ENCODE results near the gene GSN. TPM values are rescaled to one million over a fixed set of nuclear protein-coding genes. Genes with fewer than 3 reads are reported as not detected.
A peak's percentile ranks its signal among the peaks of the same experiment; 100 is the strongest.

The GSN gene
- total RNA-seq, 3 donors from 2014 or later: 1.3 to 2.0 (median 1.9) TPM

- DNase-seq (no peak), ATAC-seq (no peak)
- Mint-ChIP-seq H3K27me3 (ENCODE audit: low read depth) (no peaks in the 10 kb centered on the region), H3K4me3 (no peak overlapping the region), H3K4me1 (ENCODE audit: low read depth) (peaks cover 2% of the 10 kb centered on the region), H3K9me3 (no peaks in the 10 kb centered on the region), H3K36me3 (ENCODE audit: insufficient read depth) (peaks cover 14% of the 10 kb centered on the region)
Observed at GRCh38 chr9:121333950-121334773, 66.2 kb downstream of the GSN start.

GRCh38 chr9:121336665-121337064 lies 68.7 kb downstream of the GSN start:
- peaks cover 13% of the 10 kb centered on the region for H3K36me3 Mint-ChIP-seq (ENCODE audit: insufficient read depth)
- ATAC-seq (no peak), DNase-seq (no peak)
- peaks cover 2% of the 10 kb centered on the region for H3K4me1 Mint-ChIP-seq (ENCODE audit: low read depth)
- no peak overlapping the region for H3K4me3 Mint-ChIP-seq
- no peaks in the 10 kb centered on the region for H3K9me3 Mint-ChIP-seq
- H3K27me3 Mint-ChIP-seq (ENCODE audit: low read depth): no peaks in the 10 kb centered on the region

- Mint-ChIP-seq H3K4me1 (ENCODE audit: low read depth) (peaks cover 2% of the 10 kb centered on the region), H3K4me3 (no peak overlapping the region), H3K27me3 (ENCODE audit: low read depth) (no peaks in the 10 kb centered on the region), H3K9me3 (no peaks in the 10 kb centered on the region), H3K36me3 (ENCODE audit: insufficient read depth) (peaks cover 13% of the 10 kb centered on the region)
- ATAC-seq: no peak
- no peak for DNase-seq
Observed at GRCh38 chr9:121339437-121339836, 71.5 kb downstream of the GSN start.

- peaks cover 19% of the 10 kb centered on the region for H3K36me3 Mint-ChIP-seq (ENCODE audit: insufficient read depth)
- H3K4me1 Mint-ChIP-seq (ENCODE audit: low read depth): peaks cover 6% of the 10 kb centered on the region
Observed at GRCh38 chr9:121340676-121341392, 72.9 kb downstream of the GSN start.

GRCh38 chr9:121344184-121344583 lies 76.2 kb downstream of the GSN start:
- H3K4me3 Mint-ChIP-seq: no peak overlapping the region
- no peaks in the 10 kb centered on the region for H3K9me3 Mint-ChIP-seq
- peaks cover 30% of the 10 kb centered on the region for H3K36me3 Mint-ChIP-seq (ENCODE audit: insufficient read depth)
- H3K27me3 Mint-ChIP-seq (ENCODE audit: low read depth): no peaks in the 10 kb centered on the region
- no peak for ATAC-seq
- DNase-seq: no peak
- peaks cover 3% of the 10 kb centered on the region for H3K4me1 Mint-ChIP-seq (ENCODE audit: low read depth)

More at GRCh38 chr9:121340676-121341392, 72.9 kb downstream of the GSN start:
- DNase-seq: no peak
- H3K4me3 Mint-ChIP-seq: no peak overlapping the region
- no peaks in the 10 kb centered on the region for H3K9me3 Mint-ChIP-seq
- ATAC-seq: no peak
- H3K27me3 Mint-ChIP-seq (ENCODE audit: low read depth): no peaks in the 10 kb centered on the region

- Mint-ChIP-seq H3K4me3 (no peak overlapping the region), H3K9me3 (no peaks in the 10 kb centered on the region), H3K36me3 (ENCODE audit: insufficient read depth) (peaks cover 33% of the 10 kb centered on the region), H3K4me1 (ENCODE audit: low read depth) (peaks cover 3% of the 10 kb centered on the region), H3K27me3 (ENCODE audit: low read depth) (no peaks in the 10 kb centered on the region)
- no peak for DNase-seq
- no peak for ATAC-seq
Observed at GRCh38 chr9:121345070-121345469, 77.1 kb downstream of the GSN start.

- Mint-ChIP-seq H3K27me3 (ENCODE audit: low read depth) (no peaks in the 10 kb centered on the region), H3K36me3 (ENCODE audit: insufficient read depth) (peaks cover 42% of the 10 kb centered on the region), H3K9me3 (no peaks in the 10 kb centered on the region), H3K4me3 (no peak overlapping the region), H3K4me1 (ENCODE audit: low read depth) (peaks cover 23% of the 10 kb centered on the region)
- no peak for ATAC-seq
- no peak for DNase-seq
Observed at GRCh38 chr9:121348221-121348620, 80.3 kb downstream of the GSN start.

GRCh38 chr9:121349009-121349408 lies 81.0 kb downstream of the GSN start:
- no peak for ATAC-seq
- Mint-ChIP-seq H3K4me3 (no peak overlapping the region), H3K9me3 (no peaks in the 10 kb centered on the region), H3K4me1 (ENCODE audit: low read depth) (peaks cover 31% of the 10 kb centered on the region), H3K27me3 (ENCODE audit: low read depth) (no peaks in the 10 kb centered on the region), H3K36me3 (ENCODE audit: insufficient read depth) (peaks cover 50% of the 10 kb centered on the region)
- no peak for DNase-seq

- Mint-ChIP-seq H3K4me1 (ENCODE audit: low read depth) (peaks cover 33% of the 10 kb centered on the region), H3K27me3 (ENCODE audit: low read depth) (no peaks in the 10 kb centered on the region), H3K4me3 (no peak overlapping the region), H3K9me3 (no peaks in the 10 kb centered on the region), H3K36me3 (ENCODE audit: insufficient read depth) (peaks cover 51% of the 10 kb centered on the region)
- DNase-seq: no peak
- ATAC-seq: no peak
Observed at GRCh38 chr9:121350036-121350435, 82.1 kb downstream of the GSN start.

- H3K4me1 Mint-ChIP-seq (ENCODE audit: low read depth): peaks cover 40% of the 10 kb centered on the region
Observed at GRCh38 chr9:121350993-121351561, 83.1 kb downstream of the GSN start.

GRCh38 chr9:121353241-121354061 lies 85.5 kb downstream of the GSN start:
- Mint-ChIP-seq H3K27me3 (ENCODE audit: low read depth) (no peaks in the 10 kb centered on the region), H3K4me3 (peak overlapping the region; percentile 16), H3K36me3 (ENCODE audit: insufficient read depth) (peaks cover 40% of the 10 kb centered on the region), H3K9me3 (no peaks in the 10 kb centered on the region), H3K4me1 (ENCODE audit: low read depth) (peaks cover 57% of the 10 kb centered on the region)
- ATAC-seq (peak; percentile 95 to 97), DNase-seq (peak; percentile 16)

More at GRCh38 chr9:121350993-121351561, 83.1 kb downstream of the GSN start:
- no peak overlapping the region for H3K4me3 Mint-ChIP-seq
- peaks cover 50% of the 10 kb centered on the region for H3K36me3 Mint-ChIP-seq (ENCODE audit: insufficient read depth)
- no peak for DNase-seq
- no peaks in the 10 kb centered on the region for H3K9me3 Mint-ChIP-seq
- ATAC-seq: no peak
- no peaks in the 10 kb centered on the region for H3K27me3 Mint-ChIP-seq (ENCODE audit: low read depth)

GRCh38 chr9:121354141-121354540 lies 86.2 kb downstream of the GSN start:
- Mint-ChIP-seq H3K4me3 (peak overlapping the region; percentile 1), H3K9me3 (no peaks in the 10 kb centered on the region), H3K4me1 (ENCODE audit: low read depth) (peaks cover 64% of the 10 kb centered on the region), H3K27me3 (ENCODE audit: low read depth) (no peaks in the 10 kb centered on the region), H3K36me3 (ENCODE audit: insufficient read depth) (peaks cover 33% of the 10 kb centered on the region)
- no peak for DNase-seq
- peak in 1 of 2 donors; percentile 10 for ATAC-seq

GRCh38 chr9:121354762-121355161 lies 86.8 kb downstream of the GSN start:
- peaks cover 29% of the 10 kb centered on the region for H3K36me3 Mint-ChIP-seq (ENCODE audit: insufficient read depth)
- no peaks in the 10 kb centered on the region for H3K27me3 Mint-ChIP-seq (ENCODE audit: low read depth)
- no peak overlapping the region for H3K4me3 Mint-ChIP-seq
- H3K4me1 Mint-ChIP-seq (ENCODE audit: low read depth): peaks cover 69% of the 10 kb centered on the region
- DNase-seq: no peak
- ATAC-seq: no peak
- H3K9me3 Mint-ChIP-seq: no peaks in the 10 kb centered on the region

- H3K4me3 Mint-ChIP-seq: peak overlapping the region; percentile 54
- DNase-seq (no peak), ATAC-seq (no peak)
- peaks cover 62% of the 10 kb centered on the region for H3K4me1 Mint-ChIP-seq (ENCODE audit: low read depth)
- H3K27me3 Mint-ChIP-seq (ENCODE audit: low read depth): no peaks in the 10 kb centered on the region
- no peaks in the 10 kb centered on the region for H3K9me3 Mint-ChIP-seq
- H3K36me3 Mint-ChIP-seq (ENCODE audit: insufficient read depth): peaks cover 19% of the 10 kb centered on the region
Observed at GRCh38 chr9:121357011-121357410, 89.0 kb downstream of the GSN start.

Data from activated T-cell treated with anti-CD3 and anti-CD28 coated beads, Interleukin-2, amount 50 U/mL, for 4 hours (primary cell).